Endothelial cell of hepatic sinusoid (primary cell): ENCODE results near the gene COX7A2L.
"Not testable (repeated sequence)": the region's sequence is repeated elsewhere in the genome, so short reads cannot be mapped to it uniquely, and the experiment has no call there.

ENCODE experiments used
- in situ Hi-C: cut with HindIII; loops from 2 replicates; pipeline ENCODE4 v1.10.0; 2017; ENCODE audit warnings: low sequenced_read_pairs

COX7A2L gene, protein sequence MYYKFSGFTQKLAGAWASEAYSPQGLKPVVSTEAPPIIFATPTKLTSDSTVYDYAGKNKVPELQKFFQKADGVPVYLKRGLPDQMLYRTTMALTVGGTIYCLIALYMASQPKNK

DNA sequence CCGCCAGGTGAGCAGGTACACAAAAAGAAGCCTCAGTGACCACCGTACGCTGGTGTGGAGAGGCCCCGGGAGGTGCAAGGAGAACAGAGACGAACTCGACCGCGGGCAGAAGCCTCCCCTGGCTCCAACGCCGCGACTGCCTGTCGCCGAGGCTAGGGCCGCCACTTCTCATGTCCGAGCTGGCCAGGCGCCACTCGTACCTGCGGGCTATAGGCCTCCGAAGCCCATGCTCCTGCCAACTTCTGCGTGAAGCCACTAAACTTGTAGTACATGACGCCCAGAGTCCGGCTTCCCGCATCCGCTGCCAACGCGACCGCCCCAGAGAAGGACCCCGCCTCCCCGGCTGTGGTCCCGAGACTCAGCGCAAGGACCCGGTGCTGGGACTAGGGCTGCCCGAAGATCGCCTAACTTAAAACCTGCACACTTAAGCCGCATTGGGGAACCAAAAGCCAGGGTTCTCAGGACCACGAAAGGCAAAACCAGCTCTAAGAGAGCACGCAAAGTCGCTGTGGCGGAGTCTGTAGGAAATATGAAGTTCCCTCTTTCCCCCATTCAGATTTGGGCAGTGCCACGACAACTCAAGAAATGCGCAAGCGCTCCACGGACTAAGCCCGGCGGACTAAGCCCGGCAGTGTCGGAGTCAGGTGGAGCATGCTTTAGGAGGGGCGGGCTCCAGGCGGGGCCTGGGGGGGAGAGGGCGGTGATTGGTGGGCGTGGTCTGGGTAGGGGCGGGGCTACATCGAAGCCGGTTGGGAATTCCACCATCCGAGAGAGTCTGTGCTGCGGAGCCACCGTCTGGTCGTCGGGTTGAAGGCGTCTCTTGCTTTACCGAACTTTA is at the start of gene COX7A2L:
TSS of gene COX7A2L (minus strand) at position 328 of the 838 bp plus-strand sequence. CDS start at position 272, 56 bp downstream.
- in situ Hi-C loops, result no loop called here

DNA sequence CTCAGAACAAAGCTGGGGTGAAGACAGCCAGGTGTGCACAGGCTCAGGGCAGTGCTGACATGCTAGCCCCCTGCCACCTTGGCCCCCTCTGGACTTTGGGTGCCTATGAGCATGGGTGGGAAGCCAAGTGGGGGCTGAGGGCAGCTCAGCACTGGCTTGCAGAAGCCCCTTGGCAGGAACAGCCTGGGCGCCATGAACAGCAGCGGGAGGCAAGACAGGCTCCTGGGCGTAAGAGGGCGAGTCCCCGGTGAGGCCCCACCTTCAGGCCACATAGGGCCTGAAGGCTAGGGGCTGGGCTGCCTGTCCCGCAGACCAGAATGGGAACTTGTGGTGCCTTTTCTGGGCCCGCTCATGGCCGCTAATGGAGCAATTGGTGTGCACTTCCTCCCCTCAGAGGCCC is 47.0 kb upstream of the COX7A2L start:
- in situ Hi-C loops, result no loop called here

DNA sequence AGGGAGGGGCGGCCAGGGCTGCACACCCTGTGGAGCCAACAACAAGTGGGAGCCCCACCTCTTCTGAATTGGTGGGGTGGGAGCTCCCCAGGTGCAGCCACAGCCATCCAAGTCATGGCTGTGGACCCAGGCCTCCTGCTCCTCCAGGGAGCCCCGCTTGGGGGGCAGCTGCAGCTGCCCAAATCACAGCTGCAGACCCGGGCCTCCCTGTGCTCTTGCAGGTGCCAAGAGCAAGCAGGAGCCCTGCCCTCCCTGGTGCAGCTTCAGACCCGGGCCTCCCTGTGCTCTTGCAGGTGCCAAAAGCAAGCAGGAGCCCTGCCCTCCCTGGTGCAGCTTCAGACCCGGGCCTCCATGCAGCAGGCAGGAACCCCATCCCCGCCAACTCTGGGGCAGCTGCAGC is 46.5 kb upstream of the COX7A2L start:
- in situ Hi-C loops, result no loop called here

DNA sequence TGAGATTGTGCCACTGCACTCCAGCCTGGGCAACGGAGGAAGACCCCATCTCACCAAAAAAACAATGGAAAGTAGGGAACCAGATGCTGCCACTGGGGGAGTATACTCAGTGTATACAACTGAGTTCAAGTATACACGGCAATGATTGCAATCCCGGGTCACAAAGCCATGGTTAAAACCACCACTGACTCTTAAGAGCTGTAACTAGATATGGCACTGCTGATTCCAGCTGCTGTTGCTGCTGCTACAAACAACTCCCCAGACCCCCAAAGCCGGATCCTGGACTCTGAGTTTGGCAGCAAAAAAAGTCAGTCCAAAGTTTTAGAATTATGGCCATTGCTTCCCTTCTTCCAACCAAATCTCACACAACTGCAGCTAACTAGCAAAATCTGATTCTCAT is 43.7 kb upstream of the COX7A2L start:
- in situ Hi-C loops, result no loop called here

DNA sequence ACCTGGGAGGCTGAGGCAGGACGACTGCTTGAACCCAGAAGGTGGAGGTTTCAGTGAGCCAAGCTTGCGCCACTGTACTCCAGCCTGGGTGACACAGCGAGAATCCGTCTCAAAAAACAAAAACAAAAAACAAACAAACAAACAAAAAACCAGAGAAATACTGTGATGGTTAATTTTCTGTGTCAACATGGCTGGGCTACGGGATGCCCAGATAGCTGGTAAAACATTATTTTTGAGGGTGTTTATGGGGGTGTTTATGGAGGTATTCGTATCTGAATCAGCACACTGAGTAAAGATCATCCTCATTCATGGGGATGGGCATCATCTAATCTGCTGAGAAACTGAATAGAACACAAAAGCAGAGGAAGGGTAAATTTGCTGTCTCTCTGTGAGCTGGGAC is 40.8 kb upstream of the COX7A2L start:
- in situ Hi-C loops, result no loop called here

DNA sequence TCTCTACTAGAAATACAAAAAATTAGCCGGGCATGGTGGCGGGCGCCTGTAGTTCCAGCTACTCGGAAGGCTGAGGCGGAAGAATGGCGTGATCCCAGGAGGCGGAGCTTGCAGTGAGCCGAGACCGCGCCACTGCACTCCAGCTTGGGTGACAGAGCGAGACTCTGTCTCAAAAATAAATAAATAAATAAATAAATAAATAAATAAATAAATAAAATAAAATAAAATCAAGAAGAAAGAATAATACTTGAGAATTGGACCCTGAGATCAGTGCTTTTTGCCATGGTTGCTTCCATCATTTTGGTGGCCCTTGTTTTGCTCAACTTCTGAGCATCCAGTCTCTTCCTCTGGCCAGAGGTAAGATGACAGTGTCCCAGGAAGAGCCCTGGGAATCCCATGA is 37.0 kb upstream of the COX7A2L start:
- in situ Hi-C loops, result not testable (repeated sequence)

DNA sequence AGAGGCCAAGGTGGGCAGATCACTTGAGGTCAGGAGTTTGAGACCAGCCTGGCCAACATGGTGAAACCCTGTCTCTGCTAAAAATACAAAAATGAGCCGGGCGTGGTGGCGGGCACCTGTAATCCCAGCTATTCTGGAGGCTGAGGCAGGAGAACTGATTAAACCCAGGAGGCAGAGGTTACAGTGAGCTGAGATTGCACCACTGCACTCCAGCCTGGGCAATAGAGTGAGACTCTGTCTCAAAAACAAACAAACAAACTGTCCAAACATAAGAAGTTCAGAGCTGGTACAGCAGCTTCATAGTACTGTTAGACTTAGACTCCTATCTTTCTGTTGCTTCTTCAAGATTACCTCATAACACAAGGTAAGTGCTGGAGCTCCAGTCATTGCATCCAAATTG is 32.3 kb upstream of the COX7A2L start:
- in situ Hi-C loops, result not testable (repeated sequence)

DNA sequence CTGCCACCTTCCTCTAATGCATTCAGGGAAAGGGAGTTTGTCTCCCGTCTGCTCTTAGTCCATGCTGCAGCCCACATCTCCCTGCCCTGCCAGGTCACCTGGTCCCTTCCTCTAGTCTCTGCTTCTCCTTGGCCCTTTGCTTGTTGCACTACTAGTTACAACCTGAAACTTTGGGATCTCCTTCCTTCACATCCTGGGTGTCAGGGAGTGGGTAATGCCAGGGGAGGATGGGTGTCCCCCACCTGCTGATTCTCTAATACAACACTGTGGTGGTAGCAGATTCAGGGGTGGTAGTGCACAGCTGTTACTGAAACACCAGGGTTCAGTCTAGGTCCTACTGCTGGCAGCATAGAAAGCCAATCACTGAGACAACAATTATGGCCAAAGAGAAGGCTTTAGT is 31.2 kb upstream of the COX7A2L start:
- in situ Hi-C loops, result no loop called here

DNA sequence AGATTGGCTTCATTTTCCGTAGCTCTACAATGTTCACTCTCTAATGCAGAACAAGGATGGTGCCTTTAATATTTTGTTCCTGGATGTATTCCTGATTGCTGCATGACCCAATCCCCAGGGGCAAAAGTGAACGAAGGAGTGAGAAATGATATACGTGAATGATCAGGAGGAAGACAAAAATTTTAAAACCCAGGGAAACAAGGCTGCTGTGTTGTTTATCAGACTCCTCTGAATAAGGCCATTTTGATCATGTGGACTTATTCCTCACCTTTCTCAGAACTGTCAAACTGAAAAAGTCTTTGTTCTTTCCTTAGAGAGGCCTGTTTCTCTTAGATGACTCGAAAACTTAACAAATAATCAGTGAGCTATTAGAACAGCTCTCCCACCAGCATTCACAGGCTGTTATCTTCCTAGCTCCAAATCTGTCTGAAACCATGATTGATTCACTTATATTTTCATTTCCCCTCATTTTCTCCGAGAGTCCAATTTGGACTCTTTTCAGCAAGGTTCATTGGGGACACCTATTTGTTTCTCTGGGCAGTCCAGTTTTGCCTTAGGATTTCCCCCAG is 29.5 kb upstream of the COX7A2L start:
- in situ Hi-C loops, result no loop called here

DNA sequence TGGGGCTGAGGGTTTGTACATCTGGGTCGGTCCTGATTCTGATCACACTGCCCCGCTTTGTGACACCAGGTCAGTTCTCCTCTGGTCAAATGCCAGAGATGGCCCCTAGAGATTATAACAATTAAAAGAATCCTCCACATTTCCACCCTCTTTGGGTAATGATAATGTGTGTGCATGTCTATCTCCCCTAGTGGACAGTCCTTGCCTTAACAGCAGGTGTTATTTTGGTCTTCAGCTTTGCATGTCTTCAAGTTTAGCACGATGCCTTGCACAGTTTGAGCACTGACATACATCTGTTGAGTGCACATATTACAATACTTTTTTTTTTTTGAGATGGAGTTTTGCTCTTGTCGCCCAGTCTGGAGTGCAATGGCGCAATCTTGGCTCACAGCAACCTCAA is 25.7 kb upstream of the COX7A2L start:
- in situ Hi-C loops, result no loop called here

DNA sequence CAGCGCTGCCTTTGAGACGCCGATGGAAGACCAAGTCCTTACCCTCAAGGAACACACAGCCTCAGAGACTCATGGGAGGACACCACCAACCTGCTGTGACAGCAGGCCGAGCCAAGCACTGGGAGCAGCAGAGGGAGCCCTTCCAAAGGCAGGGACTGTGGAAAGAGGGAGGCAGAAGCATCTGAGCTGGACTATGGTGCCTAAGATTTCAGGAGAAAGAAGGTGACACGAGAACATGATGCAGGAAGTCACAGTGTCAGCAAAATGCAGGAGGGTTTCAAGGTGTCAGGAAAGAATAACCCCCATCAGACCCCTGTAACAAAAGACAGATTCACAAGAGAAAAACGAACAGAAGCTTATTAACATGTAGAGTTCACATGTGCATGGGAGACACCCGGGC is 24.2 kb upstream of the COX7A2L start:
- in situ Hi-C loops, result no loop called here

DNA sequence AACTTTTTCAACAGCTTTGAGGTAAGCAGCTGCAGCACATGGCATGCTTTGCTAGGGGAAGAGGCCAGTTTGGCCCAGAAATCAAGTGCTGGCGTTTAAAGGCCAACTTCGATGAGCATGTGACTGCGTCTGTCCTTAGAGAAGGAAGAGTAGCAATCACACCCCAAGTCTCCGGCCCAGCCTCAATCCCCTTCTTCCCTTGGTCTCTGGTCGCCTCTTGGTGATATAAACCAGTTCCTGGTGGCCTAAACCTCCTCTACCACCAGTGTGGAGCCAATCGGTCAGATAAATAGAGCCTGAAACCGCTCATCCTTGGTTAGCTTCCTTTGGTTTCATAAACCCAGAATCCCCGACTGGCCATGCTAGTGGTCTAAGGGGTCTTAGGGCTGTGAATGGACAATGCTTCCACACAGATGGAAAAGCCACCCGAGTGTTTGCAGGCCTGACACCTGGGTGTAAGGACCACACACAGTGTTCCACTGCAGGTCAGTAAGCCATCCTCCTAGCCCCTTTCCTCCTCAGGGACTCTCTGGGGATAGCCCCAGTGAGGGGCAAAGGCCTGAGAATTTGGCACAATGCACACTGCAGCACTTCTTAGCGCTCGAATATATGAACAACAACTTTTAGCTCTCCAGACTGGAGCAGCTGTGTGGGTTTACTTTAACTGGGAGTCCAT is 23.0 kb upstream of the COX7A2L start:
- in situ Hi-C loops, result no loop called here

DNA sequence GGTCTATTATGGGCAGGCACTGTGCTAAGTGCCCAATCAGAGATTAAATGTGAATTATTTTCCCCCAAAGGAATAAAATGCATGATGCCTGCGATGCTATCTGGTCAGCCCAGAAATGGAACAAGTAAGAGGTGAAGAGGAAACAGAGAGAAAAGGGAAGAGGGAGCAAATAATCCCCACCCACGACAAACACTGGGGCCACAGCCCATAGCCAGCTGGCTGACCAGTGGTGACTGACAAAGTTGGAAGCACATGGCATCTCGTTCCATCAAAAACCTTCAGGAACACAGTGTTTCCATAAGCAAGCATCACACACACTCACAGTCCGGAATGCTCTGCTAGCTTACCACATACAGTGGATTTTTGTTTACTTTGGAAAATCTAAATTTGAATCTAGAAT is 21.1 kb upstream of the COX7A2L start:
- in situ Hi-C loops, result no loop called here

DNA sequence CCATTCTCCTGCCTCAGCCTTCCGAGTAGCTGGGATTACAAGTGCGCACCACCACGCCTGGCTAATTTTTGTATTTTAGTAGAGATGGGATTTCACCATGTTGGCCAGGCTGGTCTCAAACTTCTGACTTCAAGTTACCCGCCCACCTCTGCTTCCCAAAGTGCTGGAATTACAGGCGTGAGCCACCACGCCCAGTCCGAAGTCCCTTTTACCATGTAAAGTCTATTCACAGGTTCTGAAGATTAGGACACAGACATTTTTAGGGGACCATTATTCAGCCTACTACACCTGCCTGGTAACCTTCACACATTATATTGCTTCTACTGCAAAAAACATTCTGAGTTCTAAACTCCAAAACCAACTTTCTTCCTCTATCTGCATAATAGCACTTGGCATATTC is 19.0 kb upstream of the COX7A2L start:
- in situ Hi-C loops, result not testable (repeated sequence)

DNA sequence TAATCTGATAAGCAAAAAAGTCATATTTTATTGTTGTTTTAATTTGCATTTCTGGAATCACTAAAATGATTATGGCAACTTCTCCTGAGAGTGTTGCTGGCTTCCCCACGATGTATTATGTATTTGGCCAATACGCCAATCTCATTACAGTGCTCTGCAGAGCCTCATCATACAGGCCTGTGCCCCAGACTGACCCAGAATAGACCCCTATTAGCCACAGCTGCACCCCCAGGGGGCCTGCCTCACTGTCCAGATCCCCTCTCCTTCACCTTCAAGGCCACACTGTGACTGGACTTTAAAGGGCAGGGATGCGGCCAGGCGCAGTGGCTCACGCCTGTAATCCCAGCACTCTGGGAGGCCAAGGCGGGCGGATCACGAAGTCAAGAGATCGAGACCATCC is 17.4 kb upstream of the COX7A2L start:
- in situ Hi-C loops, result no loop called here

DNA sequence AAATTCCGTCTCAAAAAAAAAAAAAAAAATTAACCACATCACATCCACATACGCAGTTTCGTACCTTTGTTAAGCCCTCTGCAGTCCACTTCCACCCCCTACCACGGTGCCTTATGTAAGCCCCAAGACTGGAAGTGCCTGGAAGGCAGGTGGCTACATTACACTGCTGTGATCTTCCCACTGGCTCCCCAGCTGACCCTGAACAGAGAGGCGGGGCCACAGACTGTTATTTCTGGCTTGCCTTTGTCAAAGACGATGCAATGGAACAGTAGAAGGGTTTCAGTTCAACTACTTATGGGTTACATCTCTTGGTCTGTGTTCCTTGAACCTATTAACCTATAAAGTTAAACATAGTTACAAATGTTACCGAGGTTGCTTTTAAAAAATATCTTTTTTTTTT is 15.7 kb upstream of the COX7A2L start:
- in situ Hi-C loops, result no loop called here

DNA sequence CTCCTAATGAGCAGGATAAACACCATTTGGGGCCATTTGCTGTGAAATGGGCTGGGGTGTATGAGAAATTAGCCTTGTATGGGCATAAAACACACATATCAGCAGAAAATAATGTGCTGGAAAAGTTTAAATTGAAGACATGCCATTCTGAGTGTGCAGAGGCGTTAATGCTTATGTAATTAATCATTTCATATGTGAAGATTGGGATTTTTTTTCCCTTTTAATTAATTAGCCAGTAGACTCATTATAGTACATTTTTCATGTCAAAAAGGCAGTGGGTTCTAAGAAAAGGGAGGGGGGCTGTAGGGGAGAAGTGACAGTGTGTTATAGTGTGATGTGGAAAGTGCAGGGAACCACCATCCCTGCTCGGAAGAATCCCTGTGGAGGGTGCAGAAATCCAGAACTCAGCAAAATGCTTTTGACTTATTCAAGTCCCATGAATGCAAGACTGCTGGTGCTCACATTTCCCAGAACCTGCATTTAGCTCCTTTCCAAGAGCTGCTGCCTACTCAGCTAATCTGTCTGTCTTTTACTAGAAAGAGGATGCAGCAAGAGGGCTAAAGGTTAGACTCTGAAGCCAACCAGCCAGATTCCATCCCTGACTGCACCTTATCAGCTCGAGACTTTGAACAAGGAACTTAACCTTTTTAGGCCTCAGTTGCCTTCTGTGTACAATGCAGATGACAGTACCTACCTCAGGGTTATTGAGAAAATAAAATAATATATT is 11.6 kb upstream of the COX7A2L start:
- in situ Hi-C loops, result no loop called here

DNA sequence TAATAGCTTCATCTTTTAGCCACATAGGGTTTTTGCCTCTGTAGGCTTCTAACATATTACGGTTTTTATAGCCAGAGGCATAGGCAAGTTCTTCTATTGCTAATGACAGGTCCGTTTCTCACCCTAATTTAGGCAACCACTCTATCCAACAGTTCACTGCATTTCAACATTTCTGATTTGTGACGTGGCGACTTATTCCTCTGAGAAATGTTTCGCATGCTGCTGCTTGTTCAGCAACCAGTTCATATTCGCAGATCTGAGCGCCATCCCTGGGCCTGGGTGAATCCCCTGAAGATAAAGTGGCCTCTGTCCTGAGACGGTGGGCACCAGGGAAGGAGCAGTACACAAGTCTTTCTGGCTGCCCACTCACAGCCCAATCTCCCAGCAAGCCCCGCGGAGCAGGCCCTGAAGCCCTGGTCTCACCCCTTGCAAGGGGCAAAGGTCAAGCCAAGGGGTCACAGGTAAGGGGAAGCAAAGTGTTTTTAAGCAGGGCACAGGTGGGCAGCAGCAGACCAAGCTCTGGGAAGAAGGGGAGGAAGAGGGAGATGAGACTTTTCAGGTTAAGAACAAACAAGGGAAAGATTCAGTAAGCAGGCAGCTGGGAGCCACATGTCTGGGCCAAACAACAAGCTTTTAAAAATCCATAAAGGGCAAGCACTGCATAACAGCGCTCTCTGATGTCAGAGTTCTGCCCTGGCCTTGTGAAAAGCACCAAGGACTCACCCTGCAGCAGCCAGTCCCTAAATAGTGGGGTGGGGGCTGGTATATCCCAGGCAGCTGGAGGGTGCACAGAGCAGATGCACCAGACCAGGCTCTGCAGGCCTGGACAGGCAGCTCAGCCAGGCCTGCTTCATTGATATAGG is 10.8 kb upstream of the COX7A2L start:
- in situ Hi-C loops, result no loop called here

DNA sequence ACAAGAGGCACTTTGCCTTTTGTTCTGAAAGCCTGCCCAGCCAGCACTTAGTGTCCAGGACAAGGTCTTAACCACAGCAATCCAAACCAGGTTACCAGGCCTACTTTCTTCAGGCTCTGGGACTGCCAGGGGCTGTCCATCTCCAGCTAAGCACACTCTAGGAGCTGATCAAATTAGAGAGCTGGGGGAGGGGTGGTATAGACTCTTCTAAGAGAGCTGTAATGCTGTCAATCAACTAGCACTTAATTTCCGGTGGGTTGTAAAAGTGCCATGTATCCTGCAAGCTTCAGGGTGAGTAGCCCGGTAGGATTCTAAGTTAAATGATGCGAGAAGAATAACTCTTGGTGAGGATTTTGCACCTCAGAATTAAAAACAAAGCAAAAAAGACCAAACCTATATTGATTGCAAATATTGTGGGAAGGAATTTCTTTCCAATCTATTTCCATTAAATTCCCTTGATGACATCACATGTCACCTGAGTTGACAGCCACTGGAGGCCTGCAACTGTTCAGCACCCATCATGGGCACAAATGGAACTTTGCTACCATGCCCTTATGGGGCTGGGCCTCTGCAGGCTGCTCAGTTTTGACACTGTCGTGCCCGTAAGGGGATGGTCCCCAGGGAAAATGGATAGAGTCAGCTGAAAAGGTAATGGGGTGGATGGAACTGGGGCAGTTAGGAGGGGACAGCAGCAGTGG is 8.7 kb upstream of the COX7A2L start:
- in situ Hi-C loops, result no loop called here
